WTC11 (cell line): ENCODE data around the gene PRPF6. TPM values are rescaled to one million over a fixed set of nuclear protein-coding genes. Genes with fewer than 3 reads are reported as not detected.

Source experiments
- ATAC-seq: fragments of 200-7000 bp; cut with Tn5 transposase; 2 replicates; pipeline ENCODE4 v1.10.0; 2021; ENCODE audit warnings: mild to moderate bottlenecking, moderate library complexity
- CTCF ChIA-PET: fragments of 300-600 bp; sonication (Branson Sonifier 250); formaldehyde crosslinking; loops from one replicate; lab custom pipeline; 2021; ENCODE audit warnings: antibody characterized with exemption; lab: Charles Lee
- POLR2A ChIA-PET: fragments of 350-600 bp; sonication (Branson Sonifier 250); formaldehyde crosslinking; loops from one replicate; lab custom pipeline; 2021; ENCODE audit warnings: antibody characterized with exemption; lab: Charles Lee
- DNase-seq: peaks from one replicate; pipeline ENCODE4 v3.0.0; 2021; ENCODE audit warnings: low spot score
- H3K27ac Mint-ChIP-seq: 2 replicates; pipeline ENCODE4 v1.8.0; 2021; ENCODE audit warnings: mixed read lengths
- H3K27me3 Mint-ChIP-seq: 2 replicates; pipeline ENCODE4 v1.8.0; 2021; ENCODE audit warnings: low read depth, mild to moderate bottlenecking, moderate library complexity, mixed read lengths
- H3K36me3 Mint-ChIP-seq: 2 replicates; pipeline ENCODE4 v1.8.0; 2021; ENCODE audit warnings: mixed read lengths
- H3K4me1 Mint-ChIP-seq: 2 replicates; pipeline ENCODE4 v1.8.0; 2022; ENCODE audit warnings: mixed read lengths
- H3K4me3 Mint-ChIP-seq: 2 replicates; pipeline ENCODE4 v1.8.0; 2021; ENCODE audit warnings: mild to moderate bottlenecking, moderate library complexity, mixed read lengths
- H3K9me3 Mint-ChIP-seq: 2 replicates; pipeline ENCODE4 v1.8.0; 2021; ENCODE audit warnings: mixed read lengths
- CBFB ChIP-seq: sonication (generic); formaldehyde crosslinking; IDR thresholded peaks from 2 replicates; pipeline ENCODE4 v1.8.1; 2022; ENCODE audit warnings: mild to moderate bottlenecking, low read depth, missing genetic modification reagents
- CREM ChIP-seq: sonication (generic); formaldehyde crosslinking; IDR thresholded peaks from 2 replicates; pipeline ENCODE4 v1.8.1; 2022; ENCODE audit warnings: mild to moderate bottlenecking, missing genetic modification reagents, moderate library complexity
- HMGA2 ChIP-seq: fragments of 250-450 bp; sonication (Bioruptor Pico); IDR thresholded peaks from 2 replicates; pipeline ENCODE4 v1.4.0; 2021; ENCODE audit warnings: mild to moderate bottlenecking, moderate library complexity
- NFATC4 ChIP-seq: fragments of 250-450 bp; sonication (Bioruptor Pico); IDR thresholded peaks from 2 replicates; pipeline ENCODE4 v1.9.0; 2021; ENCODE audit warnings: mild to moderate bottlenecking
- NR2C2 ChIP-seq: sonication (generic); formaldehyde crosslinking; IDR thresholded peaks from 2 replicates; pipeline ENCODE4 v1.8.0; 2022; ENCODE audit warnings: mild to moderate bottlenecking, missing genetic modification reagents
- NR3C1 ChIP-seq: sonication (generic); formaldehyde crosslinking; conservative IDR thresholded peaks from 2 replicates; pipeline ENCODE4 v1.8.1; 2023; ENCODE audit warnings: low read depth, mild to moderate bottlenecking, missing genetic modification reagents
- PRRX2 ChIP-seq: fragments of 250-450 bp; sonication (Bioruptor Pico); IDR thresholded peaks from 2 replicates; pipeline ENCODE4 v1.8.0; 2021; ENCODE audit warnings: mild to moderate bottlenecking
- RELA ChIP-seq: sonication (generic); formaldehyde crosslinking; IDR thresholded peaks from 2 replicates; pipeline ENCODE4 v1.8.1; 2022; ENCODE audit warnings: missing genetic modification reagents, mild to moderate bottlenecking, borderline replicate concordance
- SMAD4 ChIP-seq: sonication (generic); formaldehyde crosslinking; IDR thresholded peaks from 2 replicates; pipeline ENCODE4 v1.8.0; 2022; ENCODE audit warnings: mild to moderate bottlenecking, missing genetic modification reagents
- TCF7 ChIP-seq: sonication (generic); formaldehyde crosslinking; IDR thresholded peaks from 2 replicates; pipeline ENCODE4 v1.8.0; 2022; ENCODE audit warnings: mild to moderate bottlenecking, low read depth, missing genetic modification reagents, moderate library complexity
- TEAD1 ChIP-seq: sonication (generic); formaldehyde crosslinking; IDR thresholded peaks from 2 replicates; pipeline ENCODE4 v1.8.0; 2022; ENCODE audit warnings: mild to moderate bottlenecking, missing genetic modification reagents
- ZBTB21 ChIP-seq: sonication (generic); formaldehyde crosslinking; IDR thresholded peaks from 2 replicates; pipeline ENCODE4 v1.8.1; 2023; ENCODE audit warnings: mild to moderate bottlenecking, missing genetic modification reagents, borderline replicate concordance
- ZNF138 ChIP-seq: sonication (generic); formaldehyde crosslinking; conservative IDR thresholded peaks from 2 replicates; pipeline ENCODE4 v1.8.1; 2022; ENCODE audit warnings: mild to moderate bottlenecking, moderate library complexity, missing genetic modification reagents
- ZNF317 ChIP-seq: sonication (generic); formaldehyde crosslinking; IDR thresholded peaks from 2 replicates; pipeline ENCODE4 v1.8.1; 2023; ENCODE audit warnings: low read depth, mild to moderate bottlenecking, moderate library complexity, missing genetic modification reagents, borderline replicate concordance
- total RNA-seq: library from RNA; stranded (reverse); gene quantifications from 3 replicates; pipeline ENCODE4 v1.2.3, GENCODE V29; 2021
- TF ChIP-seq, protein P1 (sequence below): sonication (generic); formaldehyde crosslinking; IDR thresholded peaks from 2 replicates; pipeline ENCODE4 v1.8.1; 2023; ENCODE audit warnings: mild to moderate bottlenecking, missing genetic modification reagents, moderate library complexity
- TF ChIP-seq, protein P2 (sequence below): sonication (generic); formaldehyde crosslinking; conservative IDR thresholded peaks from 2 replicates; pipeline ENCODE4 v1.8.1; 2022; ENCODE audit warnings: mild to moderate bottlenecking, missing genetic modification reagents
- TF ChIP-seq, protein P3 (sequence below): fragments of 200-600 bp; IDR thresholded peaks from 2 replicates; pipeline ENCODE4 v1.8.0; 2022; ENCODE audit warnings: antibody characterized with exemption
- TF ChIP-seq, protein P4 (sequence below): sonication (generic); formaldehyde crosslinking; IDR thresholded peaks from 2 replicates; pipeline ENCODE4 v1.8.1; 2022; ENCODE audit warnings: mild to moderate bottlenecking, missing genetic modification reagents, moderate library complexity, borderline replicate concordance
- TF ChIP-seq, protein P5 (sequence below): sonication (generic); formaldehyde crosslinking; IDR thresholded peaks from 2 replicates; pipeline ENCODE4 v1.8.1; 2023; ENCODE audit warnings: mild to moderate bottlenecking, missing genetic modification reagents, borderline replicate concordance
- TF ChIP-seq, protein P6 (sequence below): fragments of 250-450 bp; sonication (Bioruptor Pico); IDR thresholded peaks from 2 replicates; pipeline ENCODE4 v2.1.2; 2022; ENCODE audit warnings: mild to moderate bottlenecking, moderate library complexity
- TF ChIP-seq, protein P7 (sequence below): sonication (generic); formaldehyde crosslinking; IDR thresholded peaks from 2 replicates; pipeline ENCODE4 v1.8.1; 2022; ENCODE audit warnings: low read depth, mild to moderate bottlenecking, moderate library complexity, missing genetic modification reagents, borderline replicate concordance

Gene PRPF6
- total RNA-seq, 1 experiment from 2014 or later: 79.4 TPM

DNA sequence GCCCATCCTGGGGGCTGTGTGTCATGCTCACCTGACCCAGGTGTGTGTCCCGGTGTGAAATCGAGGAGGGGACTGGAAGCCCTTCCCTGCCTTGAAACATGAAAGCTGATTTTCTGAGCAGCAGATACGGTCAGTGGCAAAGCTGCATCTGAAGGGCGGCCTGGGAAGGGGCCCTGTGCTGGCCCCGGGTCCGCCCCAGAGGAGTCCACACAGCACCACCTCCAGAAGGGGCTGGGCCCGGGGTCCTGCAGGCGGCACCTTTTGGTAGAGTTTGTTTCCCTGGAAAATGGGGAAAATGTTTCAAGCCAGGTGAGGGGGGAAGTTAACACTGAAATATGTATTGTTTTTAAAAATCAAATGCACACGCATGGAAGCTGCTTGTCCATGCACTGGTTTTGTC, 45.5 kb upstream of the PRPF6 start (continued):
- TF ChIP-seq NFATC4 (CRISPR knock-in tag): no peak
- TF ChIP-seq ZNF317 (CRISPR knock-in tag): no peak
- TF ChIP-seq ZNF138 (CRISPR knock-in tag): no peak

DNA sequence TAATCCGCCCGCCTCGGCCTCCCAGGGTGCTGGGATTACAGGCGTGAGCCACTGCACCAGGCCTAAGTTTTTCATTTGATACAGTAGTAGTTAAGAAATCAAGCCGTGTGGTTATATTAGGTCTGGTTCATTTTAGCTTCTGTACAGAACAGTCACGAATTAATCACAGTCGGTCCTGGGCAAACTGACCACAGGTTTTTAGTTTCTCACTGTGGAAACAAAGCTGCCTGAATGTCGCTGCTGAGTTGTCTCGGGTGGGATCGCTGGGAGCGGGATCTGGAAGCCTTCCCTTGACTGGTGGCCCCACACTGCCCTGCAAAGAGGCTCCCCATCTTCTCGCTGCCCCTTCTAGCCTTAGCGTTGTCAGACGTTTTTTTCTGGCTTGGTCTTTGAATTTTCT, 43.3 kb upstream of the PRPF6 start:
- TF ChIP-seq, protein P1, sequence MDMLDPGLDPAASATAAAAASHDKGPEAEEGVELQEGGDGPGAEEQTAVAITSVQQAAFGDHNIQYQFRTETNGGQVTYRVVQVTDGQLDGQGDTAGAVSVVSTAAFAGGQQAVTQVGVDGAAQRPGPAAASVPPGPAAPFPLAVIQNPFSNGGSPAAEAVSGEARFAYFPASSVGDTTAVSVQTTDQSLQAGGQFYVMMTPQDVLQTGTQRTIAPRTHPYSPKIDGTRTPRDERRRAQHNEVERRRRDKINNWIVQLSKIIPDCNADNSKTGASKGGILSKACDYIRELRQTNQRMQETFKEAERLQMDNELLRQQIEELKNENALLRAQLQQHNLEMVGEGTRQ (CRISPR knock-in tag): no peak
- TF ChIP-seq CREM (no peak), TCF7 (no peak), ZBTB21 (CRISPR knock-in tag) (no peak), TEAD1 (CRISPR knock-in tag) (no peak), NR3C1 (no peak), SMAD4 (no peak), HMGA2 (CRISPR knock-in tag) (no peak), RELA (CRISPR knock-in tag) (no peak), NR2C2 (no peak), PRRX2 (CRISPR knock-in tag) (no peak), CBFB (CRISPR knock-in tag) (no peak)
- TF ChIP-seq, protein P2, sequence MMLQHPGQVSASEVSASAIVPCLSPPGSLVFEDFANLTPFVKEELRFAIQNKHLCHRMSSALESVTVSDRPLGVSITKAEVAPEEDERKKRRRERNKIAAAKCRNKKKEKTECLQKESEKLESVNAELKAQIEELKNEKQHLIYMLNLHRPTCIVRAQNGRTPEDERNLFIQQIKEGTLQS: no peak
- TF ChIP-seq, protein P3, sequence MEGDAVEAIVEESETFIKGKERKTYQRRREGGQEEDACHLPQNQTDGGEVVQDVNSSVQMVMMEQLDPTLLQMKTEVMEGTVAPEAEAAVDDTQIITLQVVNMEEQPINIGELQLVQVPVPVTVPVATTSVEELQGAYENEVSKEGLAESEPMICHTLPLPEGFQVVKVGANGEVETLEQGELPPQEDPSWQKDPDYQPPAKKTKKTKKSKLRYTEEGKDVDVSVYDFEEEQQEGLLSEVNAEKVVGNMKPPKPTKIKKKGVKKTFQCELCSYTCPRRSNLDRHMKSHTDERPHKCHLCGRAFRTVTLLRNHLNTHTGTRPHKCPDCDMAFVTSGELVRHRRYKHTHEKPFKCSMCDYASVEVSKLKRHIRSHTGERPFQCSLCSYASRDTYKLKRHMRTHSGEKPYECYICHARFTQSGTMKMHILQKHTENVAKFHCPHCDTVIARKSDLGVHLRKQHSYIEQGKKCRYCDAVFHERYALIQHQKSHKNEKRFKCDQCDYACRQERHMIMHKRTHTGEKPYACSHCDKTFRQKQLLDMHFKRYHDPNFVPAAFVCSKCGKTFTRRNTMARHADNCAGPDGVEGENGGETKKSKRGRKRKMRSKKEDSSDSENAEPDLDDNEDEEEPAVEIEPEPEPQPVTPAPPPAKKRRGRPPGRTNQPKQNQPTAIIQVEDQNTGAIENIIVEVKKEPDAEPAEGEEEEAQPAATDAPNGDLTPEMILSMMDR: no peak
- TF ChIP-seq, protein P4, sequence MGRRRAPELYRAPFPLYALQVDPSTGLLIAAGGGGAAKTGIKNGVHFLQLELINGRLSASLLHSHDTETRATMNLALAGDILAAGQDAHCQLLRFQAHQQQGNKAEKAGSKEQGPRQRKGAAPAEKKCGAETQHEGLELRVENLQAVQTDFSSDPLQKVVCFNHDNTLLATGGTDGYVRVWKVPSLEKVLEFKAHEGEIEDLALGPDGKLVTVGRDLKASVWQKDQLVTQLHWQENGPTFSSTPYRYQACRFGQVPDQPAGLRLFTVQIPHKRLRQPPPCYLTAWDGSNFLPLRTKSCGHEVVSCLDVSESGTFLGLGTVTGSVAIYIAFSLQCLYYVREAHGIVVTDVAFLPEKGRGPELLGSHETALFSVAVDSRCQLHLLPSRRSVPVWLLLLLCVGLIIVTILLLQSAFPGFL: no peak
- TF ChIP-seq, protein P5, sequence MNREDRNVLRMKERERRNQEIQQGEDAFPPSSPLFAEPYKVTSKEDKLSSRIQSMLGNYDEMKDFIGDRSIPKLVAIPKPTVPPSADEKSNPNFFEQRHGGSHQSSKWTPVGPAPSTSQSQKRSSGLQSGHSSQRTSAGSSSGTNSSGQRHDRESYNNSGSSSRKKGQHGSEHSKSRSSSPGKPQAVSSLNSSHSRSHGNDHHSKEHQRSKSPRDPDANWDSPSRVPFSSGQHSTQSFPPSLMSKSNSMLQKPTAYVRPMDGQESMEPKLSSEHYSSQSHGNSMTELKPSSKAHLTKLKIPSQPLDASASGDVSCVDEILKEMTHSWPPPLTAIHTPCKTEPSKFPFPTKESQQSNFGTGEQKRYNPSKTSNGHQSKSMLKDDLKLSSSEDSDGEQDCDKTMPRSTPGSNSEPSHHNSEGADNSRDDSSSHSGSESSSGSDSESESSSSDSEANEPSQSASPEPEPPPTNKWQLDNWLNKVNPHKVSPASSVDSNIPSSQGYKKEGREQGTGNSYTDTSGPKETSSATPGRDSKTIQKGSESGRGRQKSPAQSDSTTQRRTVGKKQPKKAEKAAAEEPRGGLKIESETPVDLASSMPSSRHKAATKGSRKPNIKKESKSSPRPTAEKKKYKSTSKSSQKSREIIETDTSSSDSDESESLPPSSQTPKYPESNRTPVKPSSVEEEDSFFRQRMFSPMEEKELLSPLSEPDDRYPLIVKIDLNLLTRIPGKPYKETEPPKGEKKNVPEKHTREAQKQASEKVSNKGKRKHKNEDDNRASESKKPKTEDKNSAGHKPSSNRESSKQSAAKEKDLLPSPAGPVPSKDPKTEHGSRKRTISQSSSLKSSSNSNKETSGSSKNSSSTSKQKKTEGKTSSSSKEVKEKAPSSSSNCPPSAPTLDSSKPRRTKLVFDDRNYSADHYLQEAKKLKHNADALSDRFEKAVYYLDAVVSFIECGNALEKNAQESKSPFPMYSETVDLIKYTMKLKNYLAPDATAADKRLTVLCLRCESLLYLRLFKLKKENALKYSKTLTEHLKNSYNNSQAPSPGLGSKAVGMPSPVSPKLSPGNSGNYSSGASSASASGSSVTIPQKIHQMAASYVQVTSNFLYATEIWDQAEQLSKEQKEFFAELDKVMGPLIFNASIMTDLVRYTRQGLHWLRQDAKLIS (CRISPR knock-in tag): no peak
- TF ChIP-seq, protein P6, sequence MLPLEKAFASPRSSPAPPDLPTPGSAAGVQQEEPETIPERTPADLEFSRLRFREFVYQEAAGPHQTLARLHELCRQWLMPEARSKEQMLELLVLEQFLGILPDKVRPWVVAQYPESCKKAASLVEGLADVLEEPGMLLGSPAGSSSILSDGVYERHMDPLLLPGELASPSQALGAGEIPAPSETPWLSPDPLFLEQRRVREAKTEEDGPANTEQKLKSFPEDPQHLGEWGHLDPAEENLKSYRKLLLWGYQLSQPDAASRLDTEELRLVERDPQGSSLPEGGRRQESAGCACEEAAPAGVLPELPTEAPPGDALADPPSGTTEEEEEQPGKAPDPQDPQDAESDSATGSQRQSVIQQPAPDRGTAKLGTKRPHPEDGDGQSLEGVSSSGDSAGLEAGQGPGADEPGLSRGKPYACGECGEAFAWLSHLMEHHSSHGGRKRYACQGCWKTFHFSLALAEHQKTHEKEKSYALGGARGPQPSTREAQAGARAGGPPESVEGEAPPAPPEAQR: no peak
- TF ChIP-seq, protein P7, sequence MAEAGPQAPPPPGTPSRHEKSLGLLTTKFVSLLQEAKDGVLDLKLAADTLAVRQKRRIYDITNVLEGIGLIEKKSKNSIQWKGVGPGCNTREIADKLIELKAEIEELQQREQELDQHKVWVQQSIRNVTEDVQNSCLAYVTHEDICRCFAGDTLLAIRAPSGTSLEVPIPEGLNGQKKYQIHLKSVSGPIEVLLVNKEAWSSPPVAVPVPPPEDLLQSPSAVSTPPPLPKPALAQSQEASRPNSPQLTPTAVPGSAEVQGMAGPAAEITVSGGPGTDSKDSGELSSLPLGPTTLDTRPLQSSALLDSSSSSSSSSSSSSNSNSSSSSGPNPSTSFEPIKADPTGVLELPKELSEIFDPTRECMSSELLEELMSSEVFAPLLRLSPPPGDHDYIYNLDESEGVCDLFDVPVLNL (CRISPR knock-in tag): no peak
- ATAC-seq (no peak), DNase-seq (no peak)
- Mint-ChIP-seq H3K9me3 (no peaks in the 10 kb centered on the region), H3K4me1 (peaks cover 6% of the 10 kb centered on the region), H3K4me3 (peak overlapping the region; percentile 50; the same call in 1 of the 2 replicates), H3K36me3 (peaks cover under 1% of the 10 kb centered on the region; the same call in 1 of the 2 replicates), H3K27me3 (no peaks in the 10 kb centered on the region), H3K27ac (no peak overlapping the region)
- ChIA-PET POLR2A (interaction anchor here (1.0 kb wide), 1 partner anchor 25 kb away, joined by 4 read pairs; no protein-coding TSS in a partner anchor), CTCF (interaction anchor here (4.2 kb wide), 1 partner anchor 36 kb away, joined by 13 read pairs; no protein-coding TSS in a partner anchor)
